ENCODE measurements around the gene EFNB3.

Gene EFNB3

DNA sequence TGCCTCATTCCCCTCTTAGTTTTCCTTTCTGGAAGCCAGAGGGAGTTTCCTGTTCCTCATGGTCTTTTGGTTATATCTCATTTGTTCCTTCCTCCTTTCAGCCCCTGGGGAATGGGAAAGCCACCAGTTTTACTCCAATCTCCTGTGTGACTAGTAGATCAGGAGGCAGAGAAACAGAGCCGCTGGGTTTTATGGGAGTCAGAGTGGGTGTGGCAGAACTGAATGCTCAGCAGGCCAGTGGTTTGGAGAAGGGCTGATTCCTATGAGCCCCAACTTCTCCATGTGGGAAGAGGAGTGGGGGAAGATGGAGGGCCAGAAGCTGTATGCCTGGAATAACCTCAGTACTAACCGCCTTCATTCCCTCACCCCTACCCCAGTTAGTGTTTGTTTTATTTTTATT lies 16.6 kb downstream of the EFNB3 start:
- Histone ChIP-seq H3K27ac (no peak overlapping the region), H3K4me3 (no peak overlapping the region)
- no peak for TF ChIP-seq CTCF (IDR thresholded peaks at IDR 0.05)
- no peak for DNase-seq (ENCODE audit: low spot score)

DNA sequence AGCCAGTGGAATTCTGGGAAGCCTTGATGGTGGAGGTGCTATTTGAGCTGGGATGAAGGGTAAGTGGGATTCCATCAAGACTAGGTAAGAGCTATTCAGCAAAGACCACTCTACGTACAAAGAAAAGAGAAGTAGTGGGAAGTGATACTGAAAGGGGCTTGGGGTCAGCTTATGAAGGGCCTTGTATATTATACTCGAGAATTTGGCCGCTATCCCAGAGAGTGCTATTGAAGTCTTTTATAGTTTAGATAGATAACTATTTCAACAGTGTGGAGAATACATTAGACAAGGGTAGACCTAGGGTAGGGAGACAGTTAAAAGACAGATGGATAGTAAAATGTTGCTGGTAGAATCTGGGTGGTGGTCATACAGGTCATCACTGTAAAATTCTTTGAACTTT lies 22.9 kb downstream of the EFNB3 start:
- TF ChIP-seq CTCF (IDR thresholded peaks at IDR 0.05) = no peak
- Histone ChIP-seq H3K27ac (no peak overlapping the region), H3K4me3 (no peak overlapping the region)
- DNase-seq (ENCODE audit: low spot score) = no peak

DNA sequence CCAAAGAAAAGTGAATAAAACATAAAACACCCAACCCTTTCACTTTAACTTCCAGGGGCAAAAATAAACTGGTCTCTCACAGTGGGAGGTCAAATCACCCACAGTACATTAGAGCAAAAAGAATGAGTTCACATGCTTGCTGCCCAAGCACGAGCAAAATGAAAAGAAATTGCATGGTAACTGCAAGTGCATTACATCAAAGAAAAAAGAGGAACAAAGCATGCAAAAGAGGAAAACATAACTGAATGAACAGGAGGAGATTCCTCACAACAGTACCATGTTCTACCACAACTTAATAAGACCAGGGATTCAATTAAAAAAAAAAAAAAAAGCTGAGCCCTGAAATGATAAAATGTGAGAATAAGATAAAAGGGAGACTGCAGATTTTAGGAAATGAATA lies 24.8 kb downstream of the EFNB3 start:
- Histone ChIP-seq H3K4me3 (no peak overlapping the region), H3K27ac (no peak overlapping the region)
- TF ChIP-seq CTCF (IDR thresholded peaks at IDR 0.05) = no peak
- DNase-seq (ENCODE audit: low spot score) = no peak

- no peak for TF ChIP-seq CTCF (IDR thresholded peaks at IDR 0.05)
- no peak overlapping the region for H3K27ac ChIP-seq
- DNase-seq (ENCODE audit: low spot score) = no peak
These were observed 28.1 kb downstream of the EFNB3 start for GRCh38 chr17:7732981-7733539.

GRCh38 chr17:7737601-7738000 lies 32.6 kb downstream of the EFNB3 start:
- no peak for TF ChIP-seq CTCF (IDR thresholded peaks at IDR 0.05)
- Histone ChIP-seq H3K4me3 (no peak overlapping the region), H3K27ac (no peak overlapping the region)
- DNase-seq (ENCODE audit: low spot score) = no peak

More at GRCh38 chr17:7732981-7733539, 28.1 kb downstream of the EFNB3 start:
- H3K4me3 ChIP-seq = no peak overlapping the region

DNA sequence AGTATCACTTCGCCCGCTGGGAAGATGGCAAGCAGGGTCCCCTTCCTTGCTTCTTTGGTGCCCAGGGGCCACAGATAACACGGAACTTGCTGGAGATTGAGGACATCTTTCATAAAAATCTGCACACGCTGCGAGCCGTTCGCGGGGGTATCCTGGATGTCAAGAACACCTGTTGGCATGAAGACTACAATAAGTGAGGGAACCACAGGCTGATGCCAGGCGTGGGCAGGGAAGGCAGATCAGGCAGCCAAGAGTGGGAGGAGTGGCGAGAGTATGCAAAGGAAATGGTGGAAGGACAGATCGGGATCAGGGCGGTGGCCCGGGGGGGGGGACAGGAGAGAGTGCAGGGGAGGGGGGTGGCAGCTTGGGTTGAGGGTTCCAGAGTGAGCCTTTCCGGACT lies 34.7 kb downstream of the EFNB3 start:
- H3K4me3 ChIP-seq = no peak overlapping the region
- TF ChIP-seq CTCF (IDR thresholded peaks at IDR 0.05) = no peak
- DNase-seq (ENCODE audit: low spot score) = no peak
- no peak overlapping the region for H3K27ac ChIP-seq

DNA sequence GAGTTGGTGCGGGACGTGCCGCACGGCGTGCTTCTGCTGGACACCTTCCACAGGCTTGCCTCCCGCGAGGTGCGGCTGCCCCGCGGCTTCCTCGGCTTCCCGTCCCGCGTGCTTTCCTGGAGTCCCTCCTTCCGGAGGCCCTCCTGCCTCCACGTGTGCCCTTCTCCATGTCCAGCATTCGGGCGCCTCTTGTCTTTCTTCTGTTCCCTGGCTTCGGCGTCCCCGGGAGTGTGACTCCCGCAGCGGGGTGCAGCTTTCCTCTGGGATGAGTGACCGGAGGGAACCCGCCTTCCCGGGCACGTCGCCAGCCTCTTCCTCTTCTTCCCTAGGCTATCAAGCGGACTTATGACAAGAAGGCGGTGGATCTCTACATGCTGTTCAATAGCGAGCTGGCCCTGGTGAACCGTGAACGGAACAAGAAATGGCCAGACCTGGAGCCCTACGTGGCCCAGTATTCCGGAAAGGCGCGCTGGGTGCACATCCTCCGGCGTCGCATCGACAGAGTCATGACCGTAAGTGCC lies 35.5 kb downstream of the EFNB3 start:
- TF ChIP-seq CTCF (IDR thresholded peaks at IDR 0.05) = no peak
- DNase-seq (ENCODE audit: low spot score) = no peak
- H3K4me3 ChIP-seq = no peak overlapping the region
- H3K27ac ChIP-seq = no peak overlapping the region

Data from coronary artery (tissue), 2 donors.